ENCODE measurements around the gene WDR75.
"Not testable (repeated sequence)": the region's sequence is repeated elsewhere in the genome, so short reads cannot be mapped to it uniquely, and the experiment has no call there.

The WDR75 gene

DNA sequence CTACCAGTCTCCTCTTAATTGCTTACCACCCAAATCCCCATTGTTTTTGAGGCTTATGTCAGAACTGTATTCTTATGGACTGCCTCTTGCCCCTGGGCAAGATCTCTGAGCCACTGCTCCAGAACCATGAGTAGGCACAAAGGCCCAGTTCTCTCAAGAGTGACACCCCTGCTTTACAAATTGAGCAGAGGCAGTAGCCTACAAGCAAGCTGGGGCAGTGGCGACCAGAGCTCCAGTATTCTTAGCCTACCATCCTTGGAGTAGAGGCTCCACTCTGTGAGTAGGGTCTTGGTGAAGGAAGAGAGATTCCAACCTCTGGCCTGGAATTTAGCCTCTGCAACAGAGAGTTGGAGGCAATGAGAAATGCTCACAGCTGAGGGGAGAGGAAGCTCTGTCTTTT is 36.5 kb downstream of the WDR75 start:
- WGBS, result 87% methylated on average over 1 of the region's 1 CpG
- Histone ChIP-seq H3K4me1 (ENCODE audit: insufficient read depth, low read length) (no peaks in the 10 kb centered on the region), H3K4me3 (ENCODE audit: low read length) (no peak overlapping the region), H3K27ac (ENCODE audit: low read depth, low read length) (no peak overlapping the region), H3K27me3 (ENCODE audit: insufficient read depth, low read length) (no peaks in the 10 kb centered on the region), H3K9ac (ENCODE audit: low read depth, low read length) (no peak overlapping the region), H3K36me3 (ENCODE audit: insufficient read depth, low read length) (peaks cover 46% of the 10 kb centered on the region), H3K9me3 (ENCODE audit: insufficient read depth, low read depth, low read length) (no peaks in the 10 kb centered on the region)

DNA sequence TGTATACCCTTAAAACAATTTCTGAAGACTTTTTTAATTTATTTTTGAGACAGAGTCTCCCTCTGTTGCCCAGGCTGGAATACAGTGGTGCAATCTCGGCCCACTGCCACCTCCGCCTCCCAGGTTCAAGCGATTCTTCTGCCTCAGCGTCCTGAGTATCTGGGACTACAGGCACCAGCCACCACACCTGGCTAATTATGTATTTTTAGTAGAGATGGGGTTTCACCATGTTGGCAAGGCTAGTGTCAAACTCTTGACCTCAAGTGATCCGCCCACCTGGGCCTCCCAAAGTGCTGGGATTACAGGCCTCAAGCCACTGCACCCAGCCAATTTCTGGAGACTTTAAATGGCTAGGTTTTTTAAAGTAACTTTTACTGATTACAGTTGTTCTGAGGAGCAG is 37.0 kb downstream of the WDR75 start:
- WGBS, result 96% methylated on average over 5 of the region's 5 CpGs
- H3K4me3 ChIP-seq (ENCODE audit: low read length); H3K27me3 ChIP-seq (ENCODE audit: insufficient read depth, low read length); H3K4me1 ChIP-seq (ENCODE audit: insufficient read depth, low read length); H3K27ac ChIP-seq (ENCODE audit: low read depth, low read length); H3K9me3 ChIP-seq (ENCODE audit: insufficient read depth, low read depth, low read length); H3K9ac ChIP-seq (ENCODE audit: low read depth, low read length): not testable (repeated sequence)
- H3K36me3 ChIP-seq (ENCODE audit: insufficient read depth, low read length), result peaks cover 40% of the 10 kb centered on the region

DNA sequence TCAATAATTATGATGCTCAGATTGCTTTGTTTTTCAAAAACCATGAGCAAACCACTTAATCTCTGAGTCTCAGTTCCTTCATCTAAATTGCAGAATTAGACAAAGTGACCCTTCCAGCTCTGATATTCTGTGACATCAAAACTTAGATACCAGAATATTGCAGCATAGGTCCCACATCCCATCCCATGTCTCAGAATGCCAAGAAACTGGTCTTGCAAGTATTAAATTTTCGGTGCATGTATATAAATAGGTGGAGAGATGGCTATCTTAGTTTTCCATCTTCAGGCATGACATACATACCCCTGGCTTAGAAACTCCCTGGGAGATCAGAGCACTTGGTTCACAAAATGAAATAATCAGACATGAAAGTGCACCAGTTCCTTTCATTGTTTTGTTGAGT is 39.8 kb downstream of the WDR75 start:
- no peak overlapping the region for H3K4me3 ChIP-seq (ENCODE audit: low read length)
- H3K9ac ChIP-seq (ENCODE audit: low read depth, low read length), result no peak overlapping the region
- H3K27me3 ChIP-seq (ENCODE audit: insufficient read depth, low read length), result no peaks in the 10 kb centered on the region
- H3K4me1 ChIP-seq (ENCODE audit: insufficient read depth, low read length), result no peaks in the 10 kb centered on the region
- no peak overlapping the region for H3K27ac ChIP-seq (ENCODE audit: low read depth, low read length)
- no peaks in the 10 kb centered on the region for H3K9me3 ChIP-seq (ENCODE audit: insufficient read depth, low read depth, low read length)
- WGBS, result 100% methylated on average over 1 of the region's 1 CpG
- H3K36me3 ChIP-seq (ENCODE audit: insufficient read depth, low read length), result peaks cover 12% of the 10 kb centered on the region

DNA sequence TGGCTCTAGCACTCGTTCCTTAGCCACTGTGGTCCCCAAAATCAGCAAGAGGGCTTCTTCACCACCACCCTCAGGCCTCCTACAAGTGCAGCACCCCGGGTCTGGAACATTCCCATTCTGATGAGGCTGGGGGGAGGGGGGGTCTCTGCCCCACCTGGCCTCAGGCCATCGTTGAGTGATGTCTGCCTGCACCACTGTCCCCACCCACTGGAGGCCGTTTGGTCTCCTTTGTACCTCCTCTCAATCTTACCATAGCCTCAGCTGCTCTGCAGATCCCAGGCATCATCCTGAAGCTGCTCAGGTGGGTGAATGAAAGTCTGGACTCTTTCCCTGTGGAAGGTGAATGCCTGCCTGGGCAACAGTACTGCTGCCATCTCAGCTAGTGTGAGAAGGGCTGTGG is 42.3 kb downstream of the WDR75 start:
- Histone ChIP-seq H3K36me3 (ENCODE audit: insufficient read depth, low read length) (no peaks in the 10 kb centered on the region), H3K9me3 (ENCODE audit: insufficient read depth, low read depth, low read length) (no peaks in the 10 kb centered on the region)
- WGBS, result 77% methylated on average over 3 of the region's 4 CpGs

DNA sequence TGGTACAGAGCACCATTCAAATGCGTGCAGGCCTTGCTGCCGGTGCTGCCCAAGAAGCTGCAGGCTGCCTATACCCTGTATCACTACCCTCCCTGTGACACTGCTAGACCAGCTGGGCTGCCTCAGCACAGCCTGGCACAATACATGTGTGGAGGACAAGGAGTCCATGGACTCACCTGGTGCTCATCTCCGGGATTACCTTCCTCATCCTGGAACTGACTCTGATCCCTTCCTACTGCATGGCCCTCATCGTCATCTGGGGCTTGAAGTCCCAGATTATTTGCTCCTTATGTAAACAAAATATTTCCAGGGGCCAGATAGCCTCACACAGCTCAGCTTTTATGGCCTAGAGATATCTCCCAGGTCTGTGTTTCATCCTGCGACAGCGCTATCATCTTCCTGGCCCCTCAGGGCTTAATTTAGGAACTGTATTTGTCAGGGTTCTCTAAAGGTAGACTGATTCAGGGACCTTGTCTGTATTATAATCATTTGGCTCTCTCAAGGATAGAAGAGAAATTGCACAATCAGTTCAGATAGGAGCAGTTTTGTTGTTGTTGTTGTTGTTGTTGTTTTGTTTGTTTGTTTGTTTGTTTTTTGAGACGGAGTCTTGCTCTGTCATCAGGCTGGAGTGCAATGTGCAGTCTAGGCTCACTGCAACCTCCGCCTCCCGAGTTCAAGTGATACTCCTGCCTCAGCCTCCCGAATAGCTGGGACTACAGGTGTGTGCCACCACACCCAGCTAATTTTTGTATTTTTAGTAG is 42.9 kb downstream of the WDR75 start:
- H3K27me3 ChIP-seq (ENCODE audit: insufficient read depth, low read length), result no peaks in the 10 kb centered on the region
- H3K4me3 ChIP-seq (ENCODE audit: low read length), result no peak overlapping the region
- no peak overlapping the region for H3K27ac ChIP-seq (ENCODE audit: low read depth, low read length)
- H3K9ac ChIP-seq (ENCODE audit: low read depth, low read length), result no peak overlapping the region
- no peaks in the 10 kb centered on the region for H3K4me1 ChIP-seq (ENCODE audit: insufficient read depth, low read length)
- 92% methylated on average over 10 of the region's 10 CpGs for WGBS
- no peaks in the 10 kb centered on the region for H3K9me3 ChIP-seq (ENCODE audit: insufficient read depth, low read depth, low read length)
- no peaks in the 10 kb centered on the region for H3K36me3 ChIP-seq (ENCODE audit: insufficient read depth, low read length)

More for the DNA sequence above, 42.3 kb downstream of the WDR75 start:
- Histone ChIP-seq H3K9ac (ENCODE audit: low read depth, low read length) (no peak overlapping the region), H3K27ac (ENCODE audit: low read depth, low read length) (no peak overlapping the region), H3K4me1 (ENCODE audit: insufficient read depth, low read length) (no peaks in the 10 kb centered on the region), H3K4me3 (ENCODE audit: low read length) (no peak overlapping the region), H3K27me3 (ENCODE audit: insufficient read depth, low read length) (no peaks in the 10 kb centered on the region)

DNA sequence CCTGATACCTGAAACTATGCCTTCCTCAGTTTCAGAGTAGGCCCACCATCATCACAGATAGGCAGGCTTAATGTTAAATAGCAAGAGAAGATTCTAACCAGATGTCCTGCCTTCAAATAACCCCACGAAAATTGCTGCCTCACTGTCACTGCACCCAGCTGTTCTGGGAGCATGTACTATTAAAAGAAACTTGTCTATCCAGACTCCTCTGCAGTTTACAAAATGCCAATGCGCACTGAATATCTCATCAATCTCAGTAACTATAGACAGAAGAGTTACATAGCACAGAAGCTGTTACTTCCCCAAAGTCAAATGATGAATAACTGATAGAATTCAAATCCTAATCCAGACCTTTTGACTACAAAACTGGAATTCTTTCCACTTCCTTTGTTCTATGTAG is 43.9 kb downstream of the WDR75 start:
- WGBS, result 80% methylated on average over 2 of the region's 2 CpGs
- H3K27ac ChIP-seq (ENCODE audit: low read depth, low read length), result no peak overlapping the region
- no peaks in the 10 kb centered on the region for H3K36me3 ChIP-seq (ENCODE audit: insufficient read depth, low read length)

DNA sequence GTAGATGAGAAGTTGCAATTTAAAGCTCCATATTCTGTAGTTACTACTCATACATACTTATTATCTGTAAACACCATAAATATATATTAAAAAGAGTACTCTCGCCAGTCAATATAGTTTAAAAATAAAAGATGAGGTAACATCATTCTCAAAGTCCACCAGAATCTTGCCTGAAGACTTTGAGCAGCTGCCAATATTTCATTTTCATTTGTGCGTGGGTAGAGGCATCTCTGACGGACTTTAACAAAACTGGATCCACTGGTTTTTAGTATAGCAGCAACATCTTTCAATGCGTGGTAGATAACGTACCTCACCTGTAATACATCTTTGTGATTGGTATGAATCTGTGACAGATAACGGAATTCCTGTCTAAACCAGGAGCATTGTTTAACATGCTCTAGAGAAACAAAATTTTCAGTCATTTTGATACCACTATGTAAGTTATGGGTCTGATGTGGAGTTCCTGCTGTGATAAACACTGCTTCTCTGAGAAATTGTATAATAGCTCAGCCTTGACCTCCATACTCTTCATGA is 45.0 kb downstream of the WDR75 start:
- Histone ChIP-seq H3K36me3 (ENCODE audit: insufficient read depth, low read length) (no peaks in the 10 kb centered on the region), H3K9ac (ENCODE audit: low read depth, low read length) (no peak overlapping the region), H3K4me1 (ENCODE audit: insufficient read depth, low read length) (no peaks in the 10 kb centered on the region), H3K27ac (ENCODE audit: low read depth, low read length) (no peak overlapping the region), H3K4me3 (ENCODE audit: low read length) (no peak overlapping the region), H3K27me3 (ENCODE audit: insufficient read depth, low read length) (no peaks in the 10 kb centered on the region), H3K9me3 (ENCODE audit: insufficient read depth, low read depth, low read length) (no peaks in the 10 kb centered on the region)
- WGBS, result 97% methylated on average over 5 of the region's 6 CpGs

More for the DNA sequence above, 43.9 kb downstream of the WDR75 start:
- no peak overlapping the region for H3K4me3 ChIP-seq (ENCODE audit: low read length)
- no peak overlapping the region for H3K9ac ChIP-seq (ENCODE audit: low read depth, low read length)
- H3K27me3 ChIP-seq (ENCODE audit: insufficient read depth, low read length), result no peaks in the 10 kb centered on the region
- H3K4me1 ChIP-seq (ENCODE audit: insufficient read depth, low read length), result no peaks in the 10 kb centered on the region
- no peaks in the 10 kb centered on the region for H3K9me3 ChIP-seq (ENCODE audit: insufficient read depth, low read depth, low read length)

DNA sequence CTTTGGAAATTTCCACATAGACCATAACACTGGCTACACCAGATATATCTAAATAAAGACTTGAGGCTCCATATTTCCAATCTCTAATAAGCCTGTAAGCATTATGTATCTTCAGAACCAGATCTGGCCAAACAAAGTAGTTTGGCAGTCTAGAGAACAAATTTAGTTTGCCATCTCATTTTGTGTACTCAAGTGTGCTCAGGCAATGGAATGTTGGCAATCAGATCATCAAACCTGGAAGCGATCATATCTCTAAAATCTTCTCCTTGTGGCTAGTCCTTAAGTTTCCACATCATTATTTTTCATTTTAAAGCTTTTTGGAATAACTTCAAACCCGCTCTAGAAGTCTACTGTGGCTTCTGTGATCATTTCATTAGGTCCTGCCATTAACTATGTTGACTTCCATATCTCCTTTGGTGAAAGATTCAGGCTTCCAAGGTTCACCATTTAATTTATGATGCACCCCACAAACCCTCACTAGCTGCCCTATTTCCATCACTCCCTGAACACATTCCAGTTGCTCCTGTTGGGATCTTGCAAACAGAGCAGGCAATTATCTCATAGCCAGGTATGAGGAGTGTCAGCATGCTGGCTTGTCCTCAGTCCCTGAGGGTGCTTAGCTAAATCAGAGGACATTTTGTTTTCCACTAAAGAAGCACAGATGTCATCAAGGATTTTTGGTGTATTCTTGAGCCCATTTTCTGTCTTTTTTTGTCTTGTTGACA is 46.2 kb downstream of the WDR75 start:
- H3K36me3 ChIP-seq (ENCODE audit: insufficient read depth, low read length), result no peaks in the 10 kb centered on the region
- H3K9ac ChIP-seq (ENCODE audit: low read depth, low read length), result no peak overlapping the region
- no peak overlapping the region for H3K4me3 ChIP-seq (ENCODE audit: low read length)
- no peak overlapping the region for H3K27ac ChIP-seq (ENCODE audit: low read depth, low read length)
- WGBS, result 89% methylated on average over 2 of the region's 2 CpGs
- no peaks in the 10 kb centered on the region for H3K27me3 ChIP-seq (ENCODE audit: insufficient read depth, low read length)
- no peaks in the 10 kb centered on the region for H3K4me1 ChIP-seq (ENCODE audit: insufficient read depth, low read length)
- H3K9me3 ChIP-seq (ENCODE audit: insufficient read depth, low read depth, low read length), result no peaks in the 10 kb centered on the region

DNA sequence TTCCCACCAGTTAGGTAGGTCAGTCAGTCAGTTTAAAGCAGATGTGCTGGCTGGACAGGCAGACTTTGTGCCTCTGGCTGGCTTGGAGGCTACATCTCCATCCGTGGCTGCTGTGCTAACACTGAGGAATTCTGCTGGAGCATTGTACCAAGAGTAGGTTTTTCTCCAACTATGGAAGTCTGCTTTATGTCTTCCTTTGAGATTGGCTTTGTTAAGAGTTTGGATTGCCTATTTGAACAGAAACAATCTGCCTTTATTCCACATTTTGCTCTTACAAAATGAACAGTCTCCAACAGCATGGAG is 46.7 kb downstream of the WDR75 start:
- 91% methylated on average over 1 of the region's 1 CpG for WGBS
- H3K4me1 ChIP-seq (ENCODE audit: insufficient read depth, low read length), result 0 out of 2 replicates have a peak, but pooled peaks cover 3% of the 10 kb centered on the region
- no peak overlapping the region for H3K4me3 ChIP-seq (ENCODE audit: low read length)
- no peaks in the 10 kb centered on the region for H3K27me3 ChIP-seq (ENCODE audit: insufficient read depth, low read length)
- no peaks in the 10 kb centered on the region for H3K36me3 ChIP-seq (ENCODE audit: insufficient read depth, low read length)
- no peak overlapping the region for H3K27ac ChIP-seq (ENCODE audit: low read depth, low read length)
- no peaks in the 10 kb centered on the region for H3K9me3 ChIP-seq (ENCODE audit: insufficient read depth, low read depth, low read length)
- no peak overlapping the region for H3K9ac ChIP-seq (ENCODE audit: low read depth, low read length)

DNA sequence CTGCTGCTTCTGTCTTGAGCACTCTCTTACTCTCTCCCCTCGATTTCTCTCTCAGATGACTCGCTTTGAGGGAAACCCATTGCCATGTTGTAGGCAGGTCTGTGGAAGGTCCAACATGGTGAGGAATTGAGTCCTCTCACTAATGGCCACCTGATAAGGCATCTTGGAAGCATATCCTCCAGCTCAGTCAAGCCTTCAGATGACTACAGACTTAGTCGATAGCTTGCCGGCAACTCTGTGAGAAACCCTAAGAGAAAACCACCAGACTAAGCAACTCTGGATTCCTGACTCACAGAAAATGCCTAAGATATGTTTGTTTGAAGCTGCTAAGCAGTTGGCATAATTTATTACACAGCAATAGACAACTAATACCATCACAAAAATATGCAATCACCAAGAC is 51.2 kb downstream of the WDR75 start:
- no peaks in the 10 kb centered on the region for H3K27me3 ChIP-seq (ENCODE audit: insufficient read depth, low read length)
- no peaks in the 10 kb centered on the region for H3K36me3 ChIP-seq (ENCODE audit: insufficient read depth, low read length)
- H3K27ac ChIP-seq (ENCODE audit: low read depth, low read length), result no peak overlapping the region
- 0 out of 2 replicates have a peak, but pooled peaks cover 4% of the 10 kb centered on the region for H3K4me1 ChIP-seq (ENCODE audit: insufficient read depth, low read length)
- no peak overlapping the region for H3K4me3 ChIP-seq (ENCODE audit: low read length)
- H3K9me3 ChIP-seq (ENCODE audit: insufficient read depth, low read depth, low read length), result no peaks in the 10 kb centered on the region
- 93% methylated on average over 4 of the region's 4 CpGs for WGBS
- no peak overlapping the region for H3K9ac ChIP-seq (ENCODE audit: low read depth, low read length)

DNA sequence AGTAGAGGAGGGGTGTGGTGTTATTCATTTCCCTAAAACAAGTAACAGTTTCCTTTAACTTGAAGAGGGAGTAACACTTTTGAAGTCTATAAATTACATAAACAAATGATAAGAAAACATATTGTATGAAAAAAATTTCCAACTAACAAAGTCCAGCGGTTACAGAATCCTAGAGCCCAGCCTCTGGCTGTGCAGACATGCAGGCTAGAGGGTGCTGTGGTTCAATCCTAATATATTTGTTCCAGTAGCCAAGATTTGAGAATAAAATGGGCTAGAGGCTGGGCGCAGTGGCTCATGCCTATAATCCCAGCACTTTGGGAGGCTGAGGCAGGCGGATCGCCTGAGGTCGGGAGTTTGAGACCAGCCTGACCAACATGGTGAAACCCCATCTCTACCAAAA is 56.9 kb downstream of the WDR75 start:
- H3K4me1 ChIP-seq (ENCODE audit: insufficient read depth, low read length), result no peaks in the 10 kb centered on the region
- no peak overlapping the region for H3K9ac ChIP-seq (ENCODE audit: low read depth, low read length)
- 97% methylated on average over 5 of the region's 5 CpGs for WGBS
- H3K27ac ChIP-seq (ENCODE audit: low read depth, low read length), result no peak overlapping the region
- H3K36me3 ChIP-seq (ENCODE audit: insufficient read depth, low read length), result no peaks in the 10 kb centered on the region
- H3K9me3 ChIP-seq (ENCODE audit: insufficient read depth, low read depth, low read length), result no peaks in the 10 kb centered on the region
- H3K27me3 ChIP-seq (ENCODE audit: insufficient read depth, low read length), result no peaks in the 10 kb centered on the region
- H3K4me3 ChIP-seq (ENCODE audit: low read length), result no peak overlapping the region
